Fibroblast of mammary gland (primary cell): Measurements from ENCODE around the gene ZBTB46.
A peak's percentile ranks its signal among the peaks of the same experiment; 100 is the strongest.
"Not testable (repeated sequence)": the region's sequence is repeated elsewhere in the genome, so short reads cannot be mapped to it uniquely, and the experiment has no call there.

ENCODE experiments used
- DNase-seq: peaks from one replicate; pipeline ENCODE4 v3.0.0-alpha.2; 2010; ENCODE audit warnings: low read depth
- H3K4me3 ChIP-seq: 2 replicates; pipeline ENCODE4 v1.5.1; 2011; ENCODE audit warnings: low read depth, mild to moderate bottlenecking, low read length, moderate library complexity; ENCODE audit not compliant: control insufficient read depth
- CTCF ChIP-seq: conservative IDR thresholded peaks from 2 replicates; pipeline ENCODE4 v1.5.1; 2011; ENCODE audit warnings: low read depth, low read length, inconsistent platforms; ENCODE audit not compliant: control insufficient read depth, insufficient read depth

The ZBTB46 gene

GRCh38 chr20:63733579-63734081 lies 97.4 kb downstream of the ZBTB46 start:
- no peak for TF ChIP-seq CTCF

GRCh38 chr20:63733117-63733516 lies 97.9 kb downstream of the ZBTB46 start:
- no peak for DNase-seq
- no peak overlapping the region for H3K4me3 ChIP-seq
- TF ChIP-seq CTCF = no peak

More at GRCh38 chr20:63733579-63734081, 97.4 kb downstream of the ZBTB46 start:
- no peak overlapping the region for H3K4me3 ChIP-seq
- DNase-seq = no peak

- TF ChIP-seq CTCF = no peak
- DNase-seq = no peak
- no peak overlapping the region for H3K4me3 ChIP-seq
These were observed 98.7 kb downstream of the ZBTB46 start for GRCh38 chr20:63732118-63733095.

GRCh38 chr20:63731410-63731809 lies 99.7 kb downstream of the ZBTB46 start:
- no peak for DNase-seq
- no peak for TF ChIP-seq CTCF
- H3K4me3 ChIP-seq = no peak overlapping the region

- not testable (repeated sequence) for H3K4me3 ChIP-seq, DNase-seq
These were observed 100.8 kb downstream of the ZBTB46 start for GRCh38 chr20:63730189-63730733.

GRCh38 chr20:63722967-63723622 lies 108.0 kb downstream of the ZBTB46 start:
- H3K4me3 ChIP-seq = not testable (repeated sequence)
- peak; percentile 56 for DNase-seq

- no peak overlapping the region for H3K4me3 ChIP-seq
- no peak for TF ChIP-seq CTCF
- no peak for DNase-seq
These were observed 112.1 kb downstream of the ZBTB46 start for GRCh38 chr20:63718996-63719395.
